GM12891 (cell line): ENCODE measurements around the gene TSPAN9.

ENCODE experiments used
- PAX5 ChIP-seq: IDR thresholded peaks from 2 replicates; pipeline ENCODE4 v1.6.1; 2011; ENCODE audit warnings: low read length, moderate library complexity, mild to moderate bottlenecking; ENCODE audit not compliant: insufficient read depth, severe bottlenecking
- POLR2A ChIP-seq: IDR thresholded peaks from 2 replicates; pipeline ENCODE4 v1.6.1; 2011; ENCODE audit warnings: low read depth, low read length, control low read depth
- POLR2AphosphoS5 ChIP-seq: IDR thresholded peaks from 2 replicates; pipeline ENCODE4 v1.6.1; 2011; ENCODE audit warnings: low read depth, low read length, control low read depth
- POU2F2 ChIP-seq: IDR thresholded peaks from 2 replicates; pipeline ENCODE4 v1.6.1; 2011; ENCODE audit warnings: low read depth, mild to moderate bottlenecking, control low read depth, low read length, moderate library complexity
- SPI1 ChIP-seq: IDR thresholded peaks from 2 replicates; pipeline ENCODE4 v1.6.1; 2011; ENCODE audit warnings: low read depth, low read length, control low read depth
- TAF1 ChIP-seq: IDR thresholded peaks from 2 replicates; pipeline ENCODE4 v1.6.1; 2011; ENCODE audit warnings: low read depth, low read length, control low read depth

GRCh38 chr12:3161861-3162260 lies 84.7 kb downstream of the TSPAN9 start:
- no peak for TF ChIP-seq POLR2AphosphoS5
- TF ChIP-seq SPI1: no peak
- no peak for TF ChIP-seq TAF1
- TF ChIP-seq POLR2A: no peak
- TF ChIP-seq POU2F2: no peak
- no peak for TF ChIP-seq PAX5
